Measurements from ENCODE around the gene PPM1F.
"Not testable (repeated sequence)": the region's sequence is repeated elsewhere in the genome, so short reads cannot be mapped to it uniquely, and the experiment has no call there.

Gene PPM1F

GRCh38 chr22:21874953-21875352, 77.7 kb downstream of the PPM1F start:
- Mint-ChIP-seq H3K4me1 (ENCODE audit: low read depth) (peaks cover 26% of the 10 kb centered on the region), H3K27ac (peak overlapping the region; percentile 24)
- H3K4me3 Mint-ChIP-seq; H3K27me3 Mint-ChIP-seq; H3K9me3 Mint-ChIP-seq; H3K36me3 Mint-ChIP-seq (ENCODE audit: low read depth); intact Hi-C loops (cut with micrococcal nuclease): not testable (repeated sequence)

DNA sequence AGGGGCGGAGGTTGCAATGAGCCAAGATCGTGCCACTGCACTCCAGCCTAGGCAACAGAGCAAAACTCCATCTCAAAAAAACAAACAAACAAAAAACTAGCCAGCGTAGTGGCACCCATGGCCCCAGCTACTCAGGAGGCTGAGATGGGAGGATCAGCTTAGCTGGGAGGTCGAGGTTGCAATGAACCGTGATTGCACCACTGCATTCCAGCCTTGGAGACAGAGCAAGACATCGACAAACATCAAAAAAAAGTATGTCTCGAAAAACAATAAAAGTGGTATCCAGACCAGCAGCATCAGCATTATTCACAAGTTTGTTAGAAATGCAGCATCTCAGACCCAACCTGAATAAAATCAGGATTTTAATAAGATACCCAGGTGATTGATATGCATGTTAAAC, 79.0 kb downstream of the PPM1F start:
- Mint-ChIP-seq H3K9me3 (no peaks in the 10 kb centered on the region), H3K4me1 (ENCODE audit: low read depth) (peaks cover 31% of the 10 kb centered on the region), H3K27ac (no peak overlapping the region), H3K4me3 (no peak overlapping the region), H3K27me3 (no peaks in the 10 kb centered on the region), H3K36me3 (ENCODE audit: low read depth) (no peaks in the 10 kb centered on the region)
- intact Hi-C loops (cut with micrococcal nuclease): no loop called here

DNA sequence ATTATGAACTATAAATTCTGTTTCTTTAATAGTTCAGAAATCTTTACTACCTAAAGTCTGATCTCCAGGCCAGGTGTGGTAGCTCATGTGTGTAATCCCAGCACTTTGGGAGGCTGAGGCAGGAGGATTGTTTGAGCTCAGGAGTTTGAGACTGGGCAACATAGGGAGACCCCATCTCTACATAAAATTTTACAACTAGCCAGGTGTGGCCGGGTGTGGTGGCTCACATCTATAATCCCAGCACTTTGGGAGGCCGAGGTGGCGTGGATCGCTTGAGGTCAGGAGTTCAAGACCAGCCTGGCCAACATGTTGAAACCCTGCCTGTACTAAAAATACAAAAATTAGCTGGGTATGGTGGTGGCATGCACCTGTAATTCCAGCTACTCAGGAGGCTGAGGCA, 79.9 kb downstream of the PPM1F start:
- intact Hi-C loops (cut with micrococcal nuclease); H3K9me3 Mint-ChIP-seq; H3K4me3 Mint-ChIP-seq; H3K27ac Mint-ChIP-seq; H3K36me3 Mint-ChIP-seq (ENCODE audit: low read depth); H3K27me3 Mint-ChIP-seq: not testable (repeated sequence)
- peaks cover 37% of the 10 kb centered on the region for H3K4me1 Mint-ChIP-seq (ENCODE audit: low read depth)
